ENCODE data around the gene UBE2D2.

Gene UBE2D2

GRCh38 chr5:139676406-139676805 lies 115.3 kb downstream of the UBE2D2 start:
- Histone ChIP-seq H3K36me3 (ENCODE audit: insufficient read depth, low read length) (peaks cover 23% of the 10 kb centered on the region), H3K27ac (ENCODE audit: low read depth, low read length, poor library complexity, severe bottlenecking) (no peak overlapping the region), H2AFZ (ENCODE audit: low read length) (no peak overlapping the region), H3K4me1 (ENCODE audit: insufficient read depth, low read length, severe bottlenecking) (peaks cover 36% of the 10 kb centered on the region), H3K9ac (ENCODE audit: low read length) (no peak overlapping the region), H3K4me2 (ENCODE audit: low read length) (no peak overlapping the region), H3K4me3 (ENCODE audit: low read depth, low read length, poor library complexity, severe bottlenecking) (no peak overlapping the region), H4K20me1 (ENCODE audit: insufficient read depth, low read length) (no peaks in the 10 kb centered on the region), H3K79me2 (ENCODE audit: insufficient read depth, low read length) (peaks cover 24% of the 10 kb centered on the region), H3F3A (ENCODE audit: insufficient read depth, low read length) (no peaks in the 10 kb centered on the region), H3K27me3 (ENCODE audit: insufficient read depth, low read length) (no peaks in the 10 kb centered on the region), H3K9me3 (ENCODE audit: low read length) (no peaks in the 10 kb centered on the region), H3K9me2 (ENCODE audit: low read depth, low read length) (no peaks in the 10 kb centered on the region)
- TF ChIP-seq EZH2 (IDR thresholded peaks at IDR 0.05; ENCODE audit: borderline replicate concordance, low read length): no peak
- TF ChIP-seq, protein P1, sequence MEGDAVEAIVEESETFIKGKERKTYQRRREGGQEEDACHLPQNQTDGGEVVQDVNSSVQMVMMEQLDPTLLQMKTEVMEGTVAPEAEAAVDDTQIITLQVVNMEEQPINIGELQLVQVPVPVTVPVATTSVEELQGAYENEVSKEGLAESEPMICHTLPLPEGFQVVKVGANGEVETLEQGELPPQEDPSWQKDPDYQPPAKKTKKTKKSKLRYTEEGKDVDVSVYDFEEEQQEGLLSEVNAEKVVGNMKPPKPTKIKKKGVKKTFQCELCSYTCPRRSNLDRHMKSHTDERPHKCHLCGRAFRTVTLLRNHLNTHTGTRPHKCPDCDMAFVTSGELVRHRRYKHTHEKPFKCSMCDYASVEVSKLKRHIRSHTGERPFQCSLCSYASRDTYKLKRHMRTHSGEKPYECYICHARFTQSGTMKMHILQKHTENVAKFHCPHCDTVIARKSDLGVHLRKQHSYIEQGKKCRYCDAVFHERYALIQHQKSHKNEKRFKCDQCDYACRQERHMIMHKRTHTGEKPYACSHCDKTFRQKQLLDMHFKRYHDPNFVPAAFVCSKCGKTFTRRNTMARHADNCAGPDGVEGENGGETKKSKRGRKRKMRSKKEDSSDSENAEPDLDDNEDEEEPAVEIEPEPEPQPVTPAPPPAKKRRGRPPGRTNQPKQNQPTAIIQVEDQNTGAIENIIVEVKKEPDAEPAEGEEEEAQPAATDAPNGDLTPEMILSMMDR (IDR thresholded peaks at IDR 0.05; ENCODE audit: low read length): no peak

- Histone ChIP-seq H3K27ac (ENCODE audit: low read depth, low read length, poor library complexity, severe bottlenecking) (no peak overlapping the region), H3K4me1 (ENCODE audit: insufficient read depth, low read length, severe bottlenecking) (peaks cover 28% of the 10 kb centered on the region)
Observed at GRCh38 chr5:139676951-139677735, 116.0 kb downstream of the UBE2D2 start.

More at GRCh38 chr5:139676951-139677735, 116.0 kb downstream of the UBE2D2 start:
- H3K4me3 ChIP-seq (ENCODE audit: low read depth, low read length, poor library complexity, severe bottlenecking): no peak overlapping the region
- H3K9me3 ChIP-seq (ENCODE audit: low read length): no peaks in the 10 kb centered on the region
- H4K20me1 ChIP-seq (ENCODE audit: insufficient read depth, low read length): no peaks in the 10 kb centered on the region
- H3F3A ChIP-seq (ENCODE audit: insufficient read depth, low read length): no peaks in the 10 kb centered on the region
- no peak overlapping the region for H3K9ac ChIP-seq (ENCODE audit: low read length)
- H2AFZ ChIP-seq (ENCODE audit: low read length): no peak overlapping the region
- peaks cover 19% of the 10 kb centered on the region for H3K79me2 ChIP-seq (ENCODE audit: insufficient read depth, low read length)
- no peak for TF ChIP-seq EZH2 (IDR thresholded peaks at IDR 0.05; ENCODE audit: borderline replicate concordance, low read length)
- TF ChIP-seq, protein P1 (IDR thresholded peaks at IDR 0.05; ENCODE audit: low read length): no peak
- no peak overlapping the region for H3K4me2 ChIP-seq (ENCODE audit: low read length)
- no peaks in the 10 kb centered on the region for H3K27me3 ChIP-seq (ENCODE audit: insufficient read depth, low read length)
- no peaks in the 10 kb centered on the region for H3K9me2 ChIP-seq (ENCODE audit: low read depth, low read length)
- H3K36me3 ChIP-seq (ENCODE audit: insufficient read depth, low read length): peaks cover 30% of the 10 kb centered on the region
